ENCODE results near the gene PCBP3. TPM values are rescaled to one million over a fixed set of nuclear protein-coding genes. Genes with fewer than 3 reads are reported as not detected.

PCBP3 gene
- total and polyA plus RNA-seq, 2 of the 8 experiments (the other 6 are each of a cell fraction or from before 2014, with no cell fraction given), result 3.5 to 6.3 TPM

DNA sequence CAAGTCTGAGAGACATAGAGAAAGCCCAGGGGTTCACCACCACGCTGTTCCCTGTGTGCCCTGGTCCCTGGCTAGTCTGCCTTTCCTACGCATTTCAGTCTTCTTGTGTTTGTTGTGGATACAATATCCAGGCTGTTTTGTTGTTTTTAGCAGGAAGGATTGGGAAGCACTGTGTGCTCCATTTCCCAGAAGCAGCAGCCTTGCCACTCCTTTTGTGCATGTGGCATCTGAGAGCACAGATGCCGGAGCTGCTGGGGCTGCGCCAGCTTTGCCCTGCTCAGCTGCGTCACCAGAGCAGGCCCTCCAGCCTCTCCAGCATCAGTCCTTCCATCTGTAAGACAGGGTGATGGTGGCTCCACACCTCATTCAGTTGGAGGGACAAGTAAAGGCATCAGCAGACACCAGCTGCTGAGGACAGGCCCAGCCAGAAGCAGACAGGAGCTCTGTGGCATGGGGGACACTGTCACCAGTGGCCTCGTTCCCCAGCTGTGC, 243.6 kb downstream of the PCBP3 start:
- H3K79me2 ChIP-seq (ENCODE audit: control insufficient read depth in 1 of 2, insufficient read depth in 2 of 2, low read length in 2 of 2), result no peaks in the 10 kb centered on the region
- H2BK12ac ChIP-seq (ENCODE audit: low read depth, low read length), result 0 out of 2 replicates have a peak overlapping the region, but pooled peaks have one; percentile 9
- no peaks in the 10 kb centered on the region for H4K20me1 ChIP-seq (replicated peaks in 1 of 2; ENCODE audit: control insufficient read depth in 1 of 2, insufficient read depth in 2 of 2, low read length in 2 of 2)
- no peak overlapping the region for H3K9ac ChIP-seq (replicated peaks in 1 of 4; ENCODE audit: extremely low read depth in 1 of 4, low read depth in 3 of 4, low read length in 3 of 4)
- no peaks in the 10 kb centered on the region for H3K4me1 ChIP-seq (replicated peaks in 1 of 4; ENCODE audit: control insufficient read depth in 3 of 4, insufficient read depth in 4 of 4, low read length in 3 of 4)
- no peak overlapping the region for H2BK20ac ChIP-seq (ENCODE audit: low read length)
- no peak overlapping the region for H2AK5ac ChIP-seq (ENCODE audit: low read depth, low read length)
- no peaks in the 10 kb centered on the region for H3K27me3 ChIP-seq (replicated peaks in 1 of 4; ENCODE audit: control insufficient read depth in 3 of 4, extremely low read depth in 1 of 4, insufficient read depth in 3 of 4, low read length in 3 of 4)
- no peak overlapping the region for H3K4ac ChIP-seq (replicated peaks; ENCODE audit: insufficient read length, low read depth, low read length)
- CTCF ChIA-PET (ENCODE audit: partially characterized antibody), result interaction anchor here (1.0 to 4.7 kb wide), 5 partner anchors 8 to 137 kb away, joined by 3 to 36 read pairs (median 4); no protein-coding TSS in a partner anchor
- no peak overlapping the region for H2BK15ac ChIP-seq (ENCODE audit: low read length)
- no peak overlapping the region for H4K91ac ChIP-seq (replicated peaks; ENCODE audit: insufficient read length, low read length)
- H4K5ac ChIP-seq (ENCODE audit: insufficient read length, low read depth, low read length), result no peak overlapping the region
- H3K14ac ChIP-seq (ENCODE audit: insufficient read length), result no peak overlapping the region
- no peaks in the 10 kb centered on the region for H3K23me2 ChIP-seq (ENCODE audit: low read depth, low read length)
- no peaks in the 10 kb centered on the region for H3K9me3 ChIP-seq (ENCODE audit: insufficient read depth in 2 of 2, low read depth in 1 of 2, low read length in 1 of 2)
- no peak overlapping the region for H3K4me2 ChIP-seq (ENCODE audit: insufficient read depth in 1 of 2, low read depth in 2 of 2, low read length in 2 of 2)
- no peak overlapping the region for H2BK5ac ChIP-seq (ENCODE audit: low read depth, low read length)
- H3K4me3 ChIP-seq (ENCODE audit: extremely low read depth in 1 of 4, insufficient read depth in 2 of 4, low read depth in 3 of 4, low read length in 4 of 4), result no peak overlapping the region
- H3K79me1 ChIP-seq (ENCODE audit: low read depth, low read length), result no peaks in the 10 kb centered on the region; the same call in 1 of the 2 replicates
- DNase-seq (ENCODE audit: low read depth in 1 of 2, low spot score in 2 of 2) (no peak), FAIRE-seq (no peak)
- no peak overlapping the region; the same call in 1 of the 2 replicates for H3K27ac ChIP-seq (ENCODE audit: low read depth, low read length)
- H4K8ac ChIP-seq (ENCODE audit: extremely low read depth, insufficient read depth, low read length), result no peak overlapping the region; the same call in 1 of the 2 replicates
- no peak overlapping the region for H3K23ac ChIP-seq (ENCODE audit: insufficient read length)
- no peak overlapping the region for H2AFZ ChIP-seq (ENCODE audit: low read length)
- H3K56ac ChIP-seq (replicated peaks; ENCODE audit: insufficient read length, low read depth, low read length), result no peak overlapping the region
- POLR2A ChIA-PET (ENCODE audit: partially characterized antibody), result no interaction called here
- WGBS, 2 experiments (ENCODE audit: extremely low coverage in 1 of 2, insufficient coverage in 1 of 2, insufficient read length in 1 of 2, insufficient replicate concordance in 2 of 2, low coverage in 1 of 2, low lambda C conversion rate in 2 of 2, missing lambda C conversion rate in 1 of 2), result 88% methylated on average over 6 of the region's 6 CpGs; no CpG with 5 or more reads in 1 of the 2 experiments
- H3K36me3 ChIP-seq (ENCODE audit: control insufficient read depth in 2 of 4, insufficient read depth in 4 of 4, low read length in 3 of 4), result no peaks in the 10 kb centered on the region
- no peak overlapping the region for H2BK120ac ChIP-seq (replicated peaks; ENCODE audit: low read depth, low read length)
- H3K18ac ChIP-seq (ENCODE audit: extremely low read depth, low read length), result no peak overlapping the region
